Testis (tissue), 3 donors: ENCODE measurements around the gene IER5. TPM values are rescaled to one million over a fixed set of nuclear protein-coding genes. Genes with fewer than 3 reads are reported as not detected.
"Not testable (repeated sequence)": the region's sequence is repeated elsewhere in the genome, so short reads cannot be mapped to it uniquely, and the experiment has no call there.

Experiments
- DNase-seq: peaks from one replicate; pipeline ENCODE4 v3.0.0-alpha.2; 2019
- H3K27ac ChIP-seq, 2 donors: fragments of 200-600 bp; sonication (generic); one replicate each; pipeline ENCODE4 v1.5.1; 2019
- H3K27me3 ChIP-seq: fragments of 200-600 bp; sonication (generic); one replicate; pipeline ENCODE4 v1.5.1; 2019
- H3K36me3 ChIP-seq: fragments of 200-600 bp; sonication (generic); one replicate; pipeline ENCODE4 v1.5.1; 2017; ENCODE audit warnings: low read depth; ENCODE audit errors: missing control alignments
- H3K4me1 ChIP-seq: fragments of 200-600 bp; sonication (generic); one replicate; pipeline ENCODE4 v1.5.1; 2019
- H3K4me3 ChIP-seq, 2 donors: fragments of 200-600 bp; sonication (generic); one replicate each; pipeline ENCODE4 v1.5.1; 2017 to 2019
- H3K9me3 ChIP-seq: fragments of 200-600 bp; sonication (generic); one replicate; pipeline ENCODE4 v1.5.1; 2017
- POLR2A ChIP-seq: fragments of 450-650 bp; IDR thresholded peaks from one replicate; pipeline ENCODE4 v1.6.1; 2017; ENCODE audit warnings: antibody characterized with exemption, mild to moderate bottlenecking, moderate library complexity
- WGBS, 2 donors: methylation state at CpG; one replicate each; pipeline ENCODE4 v1.1.5; 2018; 5-methylcytosine and 5-hydroxymethylcytosine counted together
- intact Hi-C: fragments of 100-400 bp; cut with DNase I; formaldehyde crosslinking; loops from one replicate; pipeline ENCODE4 v1.15.1; 2023; ENCODE audit warnings: low total_unique reads
- polyA plus RNA-seq: library from polyadenylated mRNA; stranded (reverse); fragments of 350-450 nt; fragmentation: Illumina TruSeq; extraction: RNeasy Lipid Tissue Mini Kit (QIAGEN cat#74804); gene quantifications from one replicate; pipeline ENCODE4 v1.2.3, GENCODE V29; 2014; ENCODE audit warnings: low read depth, low replicate concordance; ENCODE audit not compliant: insufficient read depth
- total RNA-seq, 2 donors: library from RNA; depleted of rRNA; stranded (reverse); fragments of >200 nt; gene quantifications; one replicate each; pipeline ENCODE4 v1.2.3, GENCODE V29; 2016
- TF ChIP-seq, protein P1 (sequence below), 3 experiments: fragments of 450-650 bp in 2 of 3; fragments of 200-600 bp in 1 of 3; sonication (generic) in 1 of 3; IDR thresholded peaks; one replicate each; pipeline ENCODE4 v1.5.1; 2016 to 2019; ENCODE audit warnings: antibody characterized with exemption in 3 of 3, mild to moderate bottlenecking in 2 of 3, moderate library complexity in 1 of 3

Gene IER5
- total and polyA plus RNA-seq, 3 donors from 2014 or later: 7.1 to 13.3 (median 10.3) TPM

- no peaks in the 10 kb centered on the region for H3K36me3 ChIP-seq
Measured at GRCh38 chr1:181060066-181060465, 28.4 kb upstream of the IER5 start.

DNA sequence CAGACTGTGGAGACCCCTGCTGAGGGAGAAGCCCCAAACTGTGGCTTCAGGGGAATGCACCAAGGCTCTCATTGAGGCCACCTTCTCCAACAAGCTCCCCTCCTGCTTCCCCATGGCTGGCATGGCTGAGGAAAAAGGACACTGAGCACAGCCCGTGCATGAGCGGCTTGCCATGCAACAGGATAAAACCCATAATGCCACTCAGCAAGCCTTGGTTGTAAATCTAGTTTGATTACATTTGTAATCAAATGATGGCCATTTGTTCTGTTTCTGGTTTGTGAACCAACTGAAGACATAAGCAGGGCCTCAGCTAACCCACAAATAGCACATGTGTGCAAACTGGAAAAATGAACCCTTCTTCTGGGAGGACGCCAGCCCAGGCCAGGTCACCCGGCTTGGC lies 27.6 kb upstream of the IER5 start:
- 80 to 84% methylated on average over 4 of the region's 4 CpGs for WGBS, 2 donors
- H3K27ac ChIP-seq: not testable (repeated sequence)

More at GRCh38 chr1:181060066-181060465, 28.4 kb upstream of the IER5 start:
- TF ChIP-seq, protein P1, sequence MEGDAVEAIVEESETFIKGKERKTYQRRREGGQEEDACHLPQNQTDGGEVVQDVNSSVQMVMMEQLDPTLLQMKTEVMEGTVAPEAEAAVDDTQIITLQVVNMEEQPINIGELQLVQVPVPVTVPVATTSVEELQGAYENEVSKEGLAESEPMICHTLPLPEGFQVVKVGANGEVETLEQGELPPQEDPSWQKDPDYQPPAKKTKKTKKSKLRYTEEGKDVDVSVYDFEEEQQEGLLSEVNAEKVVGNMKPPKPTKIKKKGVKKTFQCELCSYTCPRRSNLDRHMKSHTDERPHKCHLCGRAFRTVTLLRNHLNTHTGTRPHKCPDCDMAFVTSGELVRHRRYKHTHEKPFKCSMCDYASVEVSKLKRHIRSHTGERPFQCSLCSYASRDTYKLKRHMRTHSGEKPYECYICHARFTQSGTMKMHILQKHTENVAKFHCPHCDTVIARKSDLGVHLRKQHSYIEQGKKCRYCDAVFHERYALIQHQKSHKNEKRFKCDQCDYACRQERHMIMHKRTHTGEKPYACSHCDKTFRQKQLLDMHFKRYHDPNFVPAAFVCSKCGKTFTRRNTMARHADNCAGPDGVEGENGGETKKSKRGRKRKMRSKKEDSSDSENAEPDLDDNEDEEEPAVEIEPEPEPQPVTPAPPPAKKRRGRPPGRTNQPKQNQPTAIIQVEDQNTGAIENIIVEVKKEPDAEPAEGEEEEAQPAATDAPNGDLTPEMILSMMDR (IDR thresholded peaks at IDR 0.05): no peak
- TF ChIP-seq POLR2A: no peak
- Histone ChIP-seq H3K27me3 (no peaks in the 10 kb centered on the region), H3K9me3 (no peaks in the 10 kb centered on the region), H3K4me1 (no peaks in the 10 kb centered on the region), H3K4me3 (no peak overlapping the region), H3K27ac (no peak overlapping the region)
- DNase-seq: no peak
- intact Hi-C loops: no loop called here
- 94 to 100% methylated on average over 1 of the region's 1 CpG for WGBS, 2 donors

DNA sequence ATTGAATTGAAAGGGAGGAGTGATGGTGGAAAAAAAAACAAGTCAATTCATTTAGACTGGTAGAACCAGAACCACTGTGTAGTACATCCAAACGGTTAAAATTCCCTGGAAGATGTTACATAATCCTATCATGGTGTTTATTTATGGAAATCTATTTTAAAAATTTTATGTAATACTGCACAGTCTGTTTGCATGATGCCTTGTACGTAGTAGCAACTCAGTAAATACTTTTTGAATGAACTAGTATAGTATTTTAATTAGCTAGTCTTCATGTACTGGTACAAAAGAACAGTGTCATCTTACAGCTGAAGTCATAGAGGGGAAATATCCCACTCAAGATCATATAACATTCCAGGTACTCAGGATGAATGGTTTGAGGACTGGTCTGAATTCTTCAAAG lies 27.0 kb upstream of the IER5 start:
- Histone ChIP-seq H3K4me3 (no peak overlapping the region), H3K4me1 (no peaks in the 10 kb centered on the region), H3K27ac (no peak overlapping the region), H3K27me3 (no peaks in the 10 kb centered on the region), H3K36me3 (no peaks in the 10 kb centered on the region), H3K9me3 (no peaks in the 10 kb centered on the region)
- intact Hi-C loops: no loop called here
- WGBS, 2 donors: 51 to 64% methylated on average over 2 of the region's 2 CpGs
- no peak for DNase-seq
- TF ChIP-seq, protein P1 (IDR thresholded peaks at IDR 0.05): no peak
- no peak for TF ChIP-seq POLR2A

More for the DNA sequence above, 27.6 kb upstream of the IER5 start:
- H3K4me3 ChIP-seq, H3K4me1 ChIP-seq, intact Hi-C loops, H3K27me3 ChIP-seq, H3K9me3 ChIP-seq, DNase-seq, H3K36me3 ChIP-seq: not testable (repeated sequence)

DNA sequence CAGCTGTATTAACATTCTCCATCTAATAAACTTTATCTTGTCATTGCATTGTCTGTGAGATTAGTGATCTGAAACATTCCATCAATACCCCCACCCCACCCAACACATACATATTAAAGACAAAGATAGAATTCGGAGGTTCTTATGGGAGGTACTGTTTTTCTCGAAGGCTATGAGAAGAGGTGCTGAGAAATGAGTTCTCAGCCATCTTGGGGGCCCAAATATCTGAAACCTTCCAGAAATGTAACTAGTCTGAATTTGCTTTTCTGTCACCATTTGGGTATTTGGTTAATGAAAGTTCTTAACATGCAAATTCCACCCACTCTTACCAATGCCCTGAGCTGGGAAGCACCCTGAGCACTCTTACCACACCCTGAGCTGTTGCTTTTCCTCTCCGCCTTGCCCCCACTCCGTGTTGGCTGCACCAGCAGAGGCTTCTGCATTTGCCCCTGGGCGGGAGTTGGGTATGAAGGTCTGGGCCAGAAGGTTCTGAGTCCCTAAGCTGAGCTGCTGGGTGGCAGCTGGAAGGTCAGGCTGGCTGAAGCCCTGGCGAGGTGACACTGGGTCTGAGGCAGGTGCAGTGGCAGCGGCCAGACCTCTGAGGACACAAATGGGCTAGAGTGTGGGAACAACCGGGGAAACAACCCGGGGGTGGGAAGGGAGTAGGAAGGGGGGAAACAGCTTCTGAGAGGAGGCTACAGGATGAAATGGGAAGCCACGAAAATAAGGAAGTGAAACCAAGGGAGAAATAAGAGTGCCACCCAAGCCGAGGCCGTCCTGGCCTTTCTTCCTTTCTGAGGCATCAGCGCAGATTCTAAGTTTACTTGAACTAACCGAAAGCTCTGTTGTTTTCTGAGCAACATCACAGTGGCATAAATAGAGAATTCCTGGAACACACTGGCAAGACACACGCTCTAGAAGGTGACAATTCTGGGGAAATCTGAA lies 26.3 kb upstream of the IER5 start:
- no peak for TF ChIP-seq POLR2A
- TF ChIP-seq, protein P1 (IDR thresholded peaks at IDR 0.05): no peak
- WGBS, 2 donors: 73 to 77% methylated on average over 15 of the region's 15 CpGs
- H3K27me3 ChIP-seq: no peaks in the 10 kb centered on the region
- H3K36me3 ChIP-seq: no peaks in the 10 kb centered on the region
- DNase-seq: no peak
- H3K27ac ChIP-seq: no peak overlapping the region
- intact Hi-C loops: no loop called here
- H3K4me3 ChIP-seq: no peak overlapping the region
- no peaks in the 10 kb centered on the region for H3K9me3 ChIP-seq
- H3K4me1 ChIP-seq: no peaks in the 10 kb centered on the region

GRCh38 chr1:181062836-181063428 lies 25.6 kb upstream of the IER5 start:
- no peak overlapping the region for H3K4me3 ChIP-seq
- H3K36me3 ChIP-seq: no peaks in the 10 kb centered on the region
- no peaks in the 10 kb centered on the region for H3K4me1 ChIP-seq
- no peak for TF ChIP-seq POLR2A
- TF ChIP-seq, protein P1 (IDR thresholded peaks at IDR 0.05): no peak
- DNase-seq: no peak
- H3K27me3 ChIP-seq: no peaks in the 10 kb centered on the region
- no peak overlapping the region for H3K27ac ChIP-seq
- intact Hi-C loops: no loop called here
- no peaks in the 10 kb centered on the region for H3K9me3 ChIP-seq
- WGBS, 2 donors: 64 to 74% methylated on average over 6 of the region's 6 CpGs
